Fibroblast of upper back skin (primary cell): ENCODE results near the gene PTPN5.

Experiments used
- DNase-seq: peaks from one replicate; pipeline ENCODE4 v3.0.0-alpha.2; 2013

Gene PTPN5

GRCh38 chr11:18736590-18737148, 54.9 kb downstream of the PTPN5 start:
- no peak for DNase-seq

GRCh38 chr11:18733202-18733601, 58.4 kb downstream of the PTPN5 start:
- DNase-seq, result no peak

GRCh38 chr11:18731949-18732821, 59.4 kb downstream of the PTPN5 start:
- peak; percentile 47 for DNase-seq

GRCh38 chr11:18731441-18731840, 60.2 kb downstream of the PTPN5 start:
- no peak for DNase-seq

GRCh38 chr11:18730020-18730419, 61.6 kb downstream of the PTPN5 start:
- DNase-seq, result no peak

- DNase-seq, result no peak
Measured at GRCh38 chr11:18729426-18729825, 62.2 kb downstream of the PTPN5 start.

- no peak for DNase-seq
Measured at GRCh38 chr11:18728658-18729057, 62.9 kb downstream of the PTPN5 start.

- DNase-seq, result peak; percentile 36
Measured at GRCh38 chr11:18727479-18728236, 63.9 kb downstream of the PTPN5 start.

- no peak for DNase-seq
Measured at GRCh38 chr11:18726040-18726439, 65.6 kb downstream of the PTPN5 start, which contains the start of gene IGSF22. Gene IGSF22, minus strand, starts transcription at chr11:18726188. Its CDS starts 1,952 bp downstream, at chr11:18724236.

GRCh38 chr11:18723991-18724390, 67.6 kb downstream of the PTPN5 start:
- DNase-seq, result no peak

- no peak for DNase-seq
Measured at GRCh38 chr11:18722293-18722637, 69.3 kb downstream of the PTPN5 start.

GRCh38 chr11:18721561-18722292, 69.9 kb downstream of the PTPN5 start:
- peak; percentile 40 for DNase-seq

- DNase-seq, result peak; percentile 74
Measured at GRCh38 chr11:18720808-18721560, 70.6 kb downstream of the PTPN5 start.

- DNase-seq, result no peak
Measured at GRCh38 chr11:18720091-18720807, 71.3 kb downstream of the PTPN5 start.

GRCh38 chr11:18715476-18715875, 76.1 kb downstream of the PTPN5 start:
- no peak for DNase-seq

GRCh38 chr11:18714443-18714780, 77.2 kb downstream of the PTPN5 start:
- no peak for DNase-seq

- no peak for DNase-seq
Measured at GRCh38 chr11:18713646-18714442, 77.8 kb downstream of the PTPN5 start.

- DNase-seq, result no peak
Measured at GRCh38 chr11:18710545-18710944, 81.1 kb downstream of the PTPN5 start.

- DNase-seq, result no peak
Measured at GRCh38 chr11:18709414-18709813, 82.2 kb downstream of the PTPN5 start.

- no peak for DNase-seq
Measured at GRCh38 chr11:18707811-18708340, 83.7 kb downstream of the PTPN5 start.
